ENCODE results near the gene CAPZA2.

DNA sequence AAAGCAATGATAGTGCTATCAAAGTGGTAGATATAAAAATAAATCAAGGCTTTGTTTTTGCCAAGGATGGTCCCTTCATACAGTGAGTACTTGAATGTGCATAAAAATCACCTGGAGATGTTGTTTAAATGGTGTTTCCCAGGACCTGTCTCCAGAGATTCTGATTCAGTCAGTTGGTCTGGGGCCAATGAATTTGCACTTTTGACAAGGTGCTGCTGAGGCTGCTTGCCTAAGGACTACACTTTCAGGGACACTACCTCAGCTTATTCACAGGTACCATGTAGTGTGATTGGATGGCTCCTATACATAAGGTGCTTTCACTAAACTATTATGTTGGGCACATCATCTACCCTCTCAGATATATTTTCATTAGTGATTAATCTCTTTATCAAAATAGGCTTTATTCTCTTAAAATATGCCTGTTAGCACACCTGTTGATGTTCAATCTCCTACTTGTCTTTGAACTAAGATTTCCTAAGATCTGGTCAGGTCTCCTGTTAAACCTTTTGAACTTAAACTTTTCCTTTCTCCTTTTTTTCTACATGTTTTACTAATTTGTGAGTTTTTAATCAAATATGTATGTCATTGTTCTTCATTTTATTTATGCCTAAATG, 24.3 kb downstream of the CAPZA2 start:
- TF ChIP-seq, protein P1, sequence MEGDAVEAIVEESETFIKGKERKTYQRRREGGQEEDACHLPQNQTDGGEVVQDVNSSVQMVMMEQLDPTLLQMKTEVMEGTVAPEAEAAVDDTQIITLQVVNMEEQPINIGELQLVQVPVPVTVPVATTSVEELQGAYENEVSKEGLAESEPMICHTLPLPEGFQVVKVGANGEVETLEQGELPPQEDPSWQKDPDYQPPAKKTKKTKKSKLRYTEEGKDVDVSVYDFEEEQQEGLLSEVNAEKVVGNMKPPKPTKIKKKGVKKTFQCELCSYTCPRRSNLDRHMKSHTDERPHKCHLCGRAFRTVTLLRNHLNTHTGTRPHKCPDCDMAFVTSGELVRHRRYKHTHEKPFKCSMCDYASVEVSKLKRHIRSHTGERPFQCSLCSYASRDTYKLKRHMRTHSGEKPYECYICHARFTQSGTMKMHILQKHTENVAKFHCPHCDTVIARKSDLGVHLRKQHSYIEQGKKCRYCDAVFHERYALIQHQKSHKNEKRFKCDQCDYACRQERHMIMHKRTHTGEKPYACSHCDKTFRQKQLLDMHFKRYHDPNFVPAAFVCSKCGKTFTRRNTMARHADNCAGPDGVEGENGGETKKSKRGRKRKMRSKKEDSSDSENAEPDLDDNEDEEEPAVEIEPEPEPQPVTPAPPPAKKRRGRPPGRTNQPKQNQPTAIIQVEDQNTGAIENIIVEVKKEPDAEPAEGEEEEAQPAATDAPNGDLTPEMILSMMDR (IDR thresholded peaks at IDR 0.05) = no peak
- no peak for TF ChIP-seq EZH2 (IDR thresholded peaks at IDR 0.05)
- TF ChIP-seq EZH2phosphoT487 (IDR thresholded peaks at IDR 0.05) = no peak
